T-cell (primary cell): ENCODE measurements around the gene NANOS2. TPM values are rescaled to one million over a fixed set of nuclear protein-coding genes. Genes with fewer than 3 reads are reported as not detected.

Experiments
- ATAC-seq, 4 experiments: fragments of 200-7000 bp in 3 of 4; fragments of 150-1000 bp in 1 of 4; cut with Tn5 transposase; replicated peaks in 1 of 4; 1 replicate in 3 of 4; 2 replicates in 1 of 4; pipeline ENCODE4 v1.10.0; 2021; ENCODE audit warnings: moderate library complexity in 3 of 4, mild to moderate bottlenecking in 2 of 4, moderate number of reproducible peaks in 1 of 4
- CTCF ChIA-PET, 2 donors: fragments of 300-600 bp; sonication (Branson Sonifier 250); formaldehyde crosslinking; loops; one replicate each; lab custom pipeline; 2022; ENCODE audit warnings: antibody characterized with exemption in 2 of 2; lab: Charles Lee
- POLR2A ChIA-PET, 2 donors: fragments of 300-600 bp; sonication (Branson Sonifier 250); formaldehyde crosslinking; loops; one replicate each; lab custom pipeline; 2022; ENCODE audit warnings: antibody characterized with exemption in 2 of 2; lab: Charles Lee
- DNase-seq, 35 experiments: peaks; one replicate each; pipeline versions ENCODE4 v3.0.0 to v3.0.0-alpha.2; 2013 to 2023
- H3K27ac ChIP-seq: one replicate; pipeline ENCODE4 v1.5.1; 2013; ENCODE audit warnings: low read length
- H3K27me3 ChIP-seq, 2 experiments: replicated peaks in 1 of 2; 1 replicate in 1 of 2; 2 replicates in 1 of 2; pipeline versions ENCODE4 v1.6.1 to v1.7.0; 2013; ENCODE audit warnings: low read length in 1 of 2, mixed read lengths in 1 of 2; ENCODE audit not compliant: control insufficient read depth in 2 of 2, insufficient read depth in 2 of 2; ENCODE audit errors: extremely low read depth in 1 of 2
- H3K36me3 ChIP-seq, 2 donors: 1 replicate in 1 of 2; 2 replicates in 1 of 2; pipeline versions ENCODE4 v1.6.1 to v1.7.0; 2013; ENCODE audit warnings: low read length in 1 of 2; ENCODE audit not compliant: control insufficient read depth in 2 of 2, insufficient read depth in 1 of 2; ENCODE audit errors: extremely low read depth in 1 of 2
- H3K4me1 ChIP-seq, 2 experiments: 1 replicate in 1 of 2; 2 replicates in 1 of 2; pipeline versions ENCODE4 v1.6.1 to v1.7.0; 2013; ENCODE audit warnings: low read length in 2 of 2, mixed read lengths in 1 of 2; ENCODE audit not compliant: insufficient read depth in 2 of 2, control insufficient read depth in 1 of 2; ENCODE audit errors: extremely low read depth in 1 of 2
- H3K4me3 ChIP-seq, 2 donors: 1 replicate in 1 of 2; 2 replicates in 1 of 2; pipeline versions ENCODE4 v1.5.1 to v1.7.0; 2013; ENCODE audit warnings: mild to moderate bottlenecking in 2 of 2, low read length in 1 of 2, moderate library complexity in 1 of 2; ENCODE audit not compliant: control insufficient read depth in 1 of 2; ENCODE audit errors: extremely low read depth in 1 of 2
- H3K9me3 ChIP-seq: 2 replicates; pipeline ENCODE4 v1.7.0; 2013
- H3K27ac Mint-ChIP-seq, 2 donors: one replicate each; pipeline ENCODE4 v1.8.0; 2020 to 2021; ENCODE audit warnings: mild to moderate bottlenecking in 2 of 2, mixed read lengths in 2 of 2
- H3K27me3 Mint-ChIP-seq, 2 donors: one replicate each; pipeline ENCODE4 v1.8.0; 2021 to 2022; ENCODE audit warnings: mixed read lengths in 2 of 2
- H3K36me3 Mint-ChIP-seq: one replicate; pipeline ENCODE4 v1.8.0; 2021; ENCODE audit warnings: mixed read lengths
- H3K4me1 Mint-ChIP-seq, 3 donors: one replicate each; pipeline ENCODE4 v1.8.0; 2020 to 2022; ENCODE audit warnings: mixed read lengths in 3 of 3, mild to moderate bottlenecking in 1 of 3
- H3K4me3 Mint-ChIP-seq, 3 donors: one replicate each; pipeline ENCODE4 v1.8.0; 2020 to 2022; ENCODE audit warnings: mild to moderate bottlenecking in 3 of 3, mixed read lengths in 3 of 3, moderate library complexity in 3 of 3
- H3K9me3 Mint-ChIP-seq, 3 donors: one replicate each; pipeline ENCODE4 v1.8.0; 2020 to 2022; ENCODE audit warnings: mixed read lengths in 3 of 3
- WGBS: methylation state at CpG from one replicate; pipeline ENCODE4 v1.1.5; 2013; ENCODE audit warnings: missing lambda C conversion rate; ENCODE audit not compliant: insufficient coverage; 5-methylcytosine and 5-hydroxymethylcytosine counted together
- total RNA-seq, 35 experiments: library from RNA in 6 of 35; stranded (reverse) in 6 of 35; fragments of 120-200 nt in 1 of 35; gene quantifications; one replicate each; pipeline versions ENCODE4 v1.2.1 to v1.2.4 and lab custom pipeline; 2013 to 2026

Gene NANOS2
- total RNA-seq, 5 donors from 2014 or later (not counting 1 experiment from before 2014, with no cell fraction given), result not detected

GRCh38 chr19:45933759-45934158 is 19.2 kb upstream of the NANOS2 start:
- peaks cover 31 to 52% of the 10 kb centered on the region in 2 donors for H3K27me3 Mint-ChIP-seq
- POLR2A ChIA-PET, result no interaction called here
- CTCF ChIA-PET, result interaction anchor here in 1 of 2 donors (0.6 kb wide), 1 partner anchor 55 kb away, joined by 5 read pairs; no protein-coding TSS in a partner anchor
- Histone ChIP-seq H3K4me3 (no peak overlapping the region), H3K27ac (no peak overlapping the region), H3K27me3 (peaks cover 2 to 58% of the 10 kb centered on the region in 2 experiments), H3K4me1 (no peaks in the 10 kb centered on the region), H3K36me3 (no peaks in the 10 kb centered on the region), H3K9me3 (no peaks in the 10 kb centered on the region)
- H3K27ac Mint-ChIP-seq, result no peak overlapping the region
- no peaks in the 10 kb centered on the region for H3K9me3 Mint-ChIP-seq
- no peak for ATAC-seq
- H3K36me3 Mint-ChIP-seq, result no peaks in the 10 kb centered on the region
- no peak for DNase-seq
- H3K4me3 Mint-ChIP-seq, result no peak overlapping the region
- WGBS, result 59% methylated on average over 6 of the region's 9 CpGs
- H3K4me1 Mint-ChIP-seq, result no peaks in the 10 kb centered on the region

- Mint-ChIP-seq H3K9me3 (no peaks in the 10 kb centered on the region), H3K27me3 (peaks cover 18 to 34% of the 10 kb centered on the region in 2 donors), H3K36me3 (no peaks in the 10 kb centered on the region), H3K27ac (no peak overlapping the region), H3K4me3 (no peak overlapping the region), H3K4me1 (peaks cover 7 to 10% (median 10%) of the 10 kb centered on the region in 3 donors)
- no CpG with 5 or more reads among the region's 3 CpGs for WGBS
- no peak overlapping the region for H3K27ac ChIP-seq
- POLR2A ChIA-PET, result no interaction called here
- no peaks in the 10 kb centered on the region for H3K9me3 ChIP-seq
- CTCF ChIA-PET, result no interaction called here
- peaks cover 0 to 43% of the 10 kb centered on the region in 2 experiments for H3K27me3 ChIP-seq
- peaks cover 0 to 9% of the 10 kb centered on the region in 2 experiments for H3K4me1 ChIP-seq
- H3K36me3 ChIP-seq, result no peaks in the 10 kb centered on the region
- ATAC-seq (no peak), DNase-seq (no peak)
- no peak overlapping the region for H3K4me3 ChIP-seq
Observed at GRCh38 chr19:45931055-45931454, 16.5 kb upstream of the NANOS2 start.

- DNase-seq, result no peak
- H3K9me3 Mint-ChIP-seq, result no peaks in the 10 kb centered on the region
- no peaks in the 10 kb centered on the region for H3K36me3 Mint-ChIP-seq
- WGBS, result 100% methylated on average over 1 of the region's 2 CpGs
- no peak overlapping the region for H3K27ac Mint-ChIP-seq
- no peak overlapping the region for H3K27ac ChIP-seq
- H3K4me3 ChIP-seq, result no peak overlapping the region
- H3K4me1 Mint-ChIP-seq, result peaks cover 7 to 10% (median 10%) of the 10 kb centered on the region in 3 donors
- ATAC-seq, result no peak
- ChIA-PET CTCF (no interaction called here), POLR2A (no interaction called here)
- H3K4me1 ChIP-seq, result peaks cover 0 to 9% of the 10 kb centered on the region in 2 experiments
- H3K9me3 ChIP-seq, result no peaks in the 10 kb centered on the region
- H3K27me3 ChIP-seq, result peaks cover 0 to 31% of the 10 kb centered on the region in 2 experiments
- H3K27me3 Mint-ChIP-seq, result peaks cover 5 to 20% of the 10 kb centered on the region in 2 donors
- H3K4me3 Mint-ChIP-seq, result no peak overlapping the region
- no peaks in the 10 kb centered on the region for H3K36me3 ChIP-seq
Observed at GRCh38 chr19:45929247-45929646, 14.7 kb upstream of the NANOS2 start.

- Histone ChIP-seq H3K4me1 (peaks cover 0 to 9% of the 10 kb centered on the region in 2 experiments), H3K27ac (no peak overlapping the region), H3K27me3 (peaks cover 0 to 17% of the 10 kb centered on the region in 2 experiments), H3K36me3 (no peaks in the 10 kb centered on the region), H3K4me3 (no peak overlapping the region), H3K9me3 (no peaks in the 10 kb centered on the region)
- Mint-ChIP-seq H3K27ac (no peak overlapping the region), H3K4me3 (peak overlapping the region in 1 of 3 donors; percentile 35), H3K4me1 (peaks cover 7 to 10% (median 10%) of the 10 kb centered on the region in 3 donors), H3K36me3 (no peaks in the 10 kb centered on the region), H3K27me3 (peaks cover 4 to 14% of the 10 kb centered on the region in 2 donors), H3K9me3 (no peaks in the 10 kb centered on the region)
- ATAC-seq, result peak; percentile 94 to 100 (median 99)
- ChIA-PET CTCF (no interaction called here), POLR2A (interaction anchor here in 1 of 2 donors (0.6 kb wide), 1 partner anchor 157 kb away, joined by 4 read pairs; no protein-coding TSS in a partner anchor)
- 7% methylated on average over 24 of the region's 33 CpGs for WGBS
- peak; percentile 64 to 96 (median 84) for DNase-seq
Observed at GRCh38 chr19:45927565-45928261, 13.1 kb upstream of the NANOS2 start.

- Mint-ChIP-seq H3K4me1 (peaks cover 7 to 10% (median 10%) of the 10 kb centered on the region in 3 donors), H3K4me3 (no peak overlapping the region), H3K9me3 (no peaks in the 10 kb centered on the region), H3K36me3 (no peaks in the 10 kb centered on the region), H3K27me3 (peaks cover 0 to 3% of the 10 kb centered on the region in 2 donors), H3K27ac (no peak overlapping the region)
- peaks cover 0 to 9% of the 10 kb centered on the region in 2 experiments for H3K4me1 ChIP-seq
- no peak overlapping the region for H3K4me3 ChIP-seq
- peaks cover 0 to 10% of the 10 kb centered on the region in 2 experiments for H3K27me3 ChIP-seq
- CTCF ChIA-PET, result no interaction called here
- no peaks in the 10 kb centered on the region for H3K36me3 ChIP-seq
- no peak overlapping the region for H3K27ac ChIP-seq
- POLR2A ChIA-PET, result no interaction called here
- 30% methylated on average over 2 of the region's 6 CpGs for WGBS
- no peak for DNase-seq
- ATAC-seq, result no peak
- H3K9me3 ChIP-seq, result no peaks in the 10 kb centered on the region
Observed at GRCh38 chr19:45924891-45925447, 10.4 kb upstream of the NANOS2 start.

- Histone ChIP-seq H3K27me3 (peaks cover 2 to 23% of the 10 kb centered on the region in 2 experiments), H3K4me1 (peaks cover 0 to under 1% of the 10 kb centered on the region in 2 experiments)
- WGBS, result 71% methylated on average over 8 of the region's 9 CpGs
Observed at GRCh38 chr19:45922281-45922680, 7.7 kb upstream of the NANOS2 start.

More at GRCh38 chr19:45922281-45922680, 7.7 kb upstream of the NANOS2 start:
- Mint-ChIP-seq H3K36me3 (no peaks in the 10 kb centered on the region), H3K9me3 (no peaks in the 10 kb centered on the region), H3K4me3 (no peak overlapping the region), H3K27me3 (peaks cover 6 to 16% of the 10 kb centered on the region in 2 donors), H3K4me1 (peaks cover 0 to 2% (median 1%) of the 10 kb centered on the region in 3 donors), H3K27ac (no peak overlapping the region)
- Histone ChIP-seq H3K4me3 (no peak overlapping the region), H3K9me3 (no peaks in the 10 kb centered on the region), H3K36me3 (no peaks in the 10 kb centered on the region), H3K27ac (no peak overlapping the region)
- no peak for ATAC-seq
- CTCF ChIA-PET, result no interaction called here
- DNase-seq, result no peak
- POLR2A ChIA-PET, result no interaction called here
